ENCODE results near the gene SCEL. TPM values are rescaled to one million over a fixed set of nuclear protein-coding genes. Genes with fewer than 3 reads are reported as not detected.

The SCEL gene
- total RNA-seq, 1 donor from 2014 or later = 0.27 TPM

GRCh38 chr13:77580748-77581147 is 45.2 kb downstream of the SCEL start:
- Mint-ChIP-seq H3K27me3 (ENCODE audit: low read depth, unreplicated experiment) (peaks cover 4% of the 10 kb centered on the region), H3K36me3 (ENCODE audit: low read depth, unreplicated experiment) (no peaks in the 10 kb centered on the region), H3K4me3 (ENCODE audit: unreplicated experiment) (no peak overlapping the region), H3K9me3 (ENCODE audit: unreplicated experiment) (peaks cover 2% of the 10 kb centered on the region), H3K27ac (ENCODE audit: unreplicated experiment) (no peak overlapping the region), H3K4me1 (ENCODE audit: low read depth, unreplicated experiment) (no peaks in the 10 kb centered on the region)
- H2AFZ ChIP-seq (ENCODE audit: low read depth, low read length) = no peak overlapping the region
- FAIRE-seq (no peak), DNase-seq (ENCODE audit: low read depth) (no peak)
- H3K4me2 ChIP-seq (ENCODE audit: low read length) = no peak overlapping the region
- no peaks in the 10 kb centered on the region for H3K9me3 ChIP-seq (ENCODE audit: insufficient read depth, low read depth, low read length)
- no peak for TF ChIP-seq CTCF (IDR thresholded peaks at IDR 0.05; ENCODE audit: insufficient read depth, low read depth, low read length)
- no peak for TF ChIP-seq EZH2 (IDR thresholded peaks at IDR 0.05; ENCODE audit: insufficient read depth, low read length)
- H4K20me1 ChIP-seq (ENCODE audit: insufficient read depth, low read length) = no peaks in the 10 kb centered on the region
- no peaks in the 10 kb centered on the region for H3K79me2 ChIP-seq (ENCODE audit: insufficient read depth, low read length)
- H3K27me3 ChIP-seq (ENCODE audit: insufficient read depth, low read length) = no peaks in the 10 kb centered on the region
- H3K36me3 ChIP-seq (ENCODE audit: insufficient read depth, low read length) = no peaks in the 10 kb centered on the region
- H3K4me1 ChIP-seq (ENCODE audit: insufficient read depth, low read length) = no peaks in the 10 kb centered on the region
- H3K4me3 ChIP-seq (ENCODE audit: insufficient read depth, low read depth, low read length) = no peak overlapping the region
- H3K27ac ChIP-seq (ENCODE audit: low read depth, low read length) = no peak overlapping the region
- H3K9ac ChIP-seq (ENCODE audit: low read length) = no peak overlapping the region

- H3K9ac ChIP-seq (ENCODE audit: low read length) = no peak overlapping the region
- Mint-ChIP-seq H3K27ac (ENCODE audit: unreplicated experiment) (no peak overlapping the region), H3K9me3 (ENCODE audit: unreplicated experiment) (peaks cover 2% of the 10 kb centered on the region), H3K4me1 (ENCODE audit: low read depth, unreplicated experiment) (no peaks in the 10 kb centered on the region), H3K27me3 (ENCODE audit: low read depth, unreplicated experiment) (no peaks in the 10 kb centered on the region), H3K4me3 (ENCODE audit: unreplicated experiment) (no peak overlapping the region), H3K36me3 (ENCODE audit: low read depth, unreplicated experiment) (no peaks in the 10 kb centered on the region)
- DNase-seq (ENCODE audit: low read depth) = no peak
- no peak overlapping the region for H3K4me3 ChIP-seq (ENCODE audit: insufficient read depth, low read depth, low read length)
- H3K36me3 ChIP-seq (ENCODE audit: insufficient read depth, low read length) = no peaks in the 10 kb centered on the region
- TF ChIP-seq EZH2 (IDR thresholded peaks at IDR 0.05; ENCODE audit: insufficient read depth, low read length) (no peak), CTCF (IDR thresholded peaks at IDR 0.05; ENCODE audit: insufficient read depth, low read depth, low read length) (no peak)
- H3K4me2 ChIP-seq (ENCODE audit: low read length) = peak overlapping the region; percentile 24
- H3K4me1 ChIP-seq (ENCODE audit: insufficient read depth, low read length) = no peaks in the 10 kb centered on the region
- H2AFZ ChIP-seq (ENCODE audit: low read depth, low read length) = peak overlapping the region; percentile 27
- H3K9me3 ChIP-seq (ENCODE audit: insufficient read depth, low read depth, low read length) = no peaks in the 10 kb centered on the region
- no peaks in the 10 kb centered on the region for H4K20me1 ChIP-seq (ENCODE audit: insufficient read depth, low read length)
- H3K27ac ChIP-seq (ENCODE audit: low read depth, low read length) = no peak overlapping the region
- no peak for FAIRE-seq
- H3K79me2 ChIP-seq (ENCODE audit: insufficient read depth, low read length) = no peaks in the 10 kb centered on the region
- no peaks in the 10 kb centered on the region for H3K27me3 ChIP-seq (ENCODE audit: insufficient read depth, low read length)
Observed at GRCh38 chr13:77583581-77583980, 48.1 kb downstream of the SCEL start.

GRCh38 chr13:77584106-77584505 is 48.6 kb downstream of the SCEL start:
- Histone ChIP-seq H4K20me1 (ENCODE audit: insufficient read depth, low read length) (no peaks in the 10 kb centered on the region), H3K4me1 (ENCODE audit: insufficient read depth, low read length) (no peaks in the 10 kb centered on the region), H3K27ac (ENCODE audit: low read depth, low read length) (no peak overlapping the region), H3K36me3 (ENCODE audit: insufficient read depth, low read length) (no peaks in the 10 kb centered on the region), H3K9ac (ENCODE audit: low read length) (no peak overlapping the region), H2AFZ (ENCODE audit: low read depth, low read length) (peak overlapping the region; percentile 27), H3K9me3 (ENCODE audit: insufficient read depth, low read depth, low read length) (no peaks in the 10 kb centered on the region), H3K79me2 (ENCODE audit: insufficient read depth, low read length) (no peaks in the 10 kb centered on the region), H3K27me3 (ENCODE audit: insufficient read depth, low read length) (no peaks in the 10 kb centered on the region), H3K4me2 (ENCODE audit: low read length) (peak overlapping the region; percentile 24), H3K4me3 (ENCODE audit: insufficient read depth, low read depth, low read length) (no peak overlapping the region)
- no peaks in the 10 kb centered on the region for H3K36me3 Mint-ChIP-seq (ENCODE audit: low read depth, unreplicated experiment)
- H3K27ac Mint-ChIP-seq (ENCODE audit: unreplicated experiment) = no peak overlapping the region
- no peaks in the 10 kb centered on the region for H3K4me1 Mint-ChIP-seq (ENCODE audit: low read depth, unreplicated experiment)
- no peak for TF ChIP-seq CTCF (IDR thresholded peaks at IDR 0.05; ENCODE audit: insufficient read depth, low read depth, low read length)
- peaks cover 2% of the 10 kb centered on the region for H3K9me3 Mint-ChIP-seq (ENCODE audit: unreplicated experiment)
- DNase-seq (ENCODE audit: low read depth) (no peak), FAIRE-seq (no peak)
- no peak overlapping the region for H3K4me3 Mint-ChIP-seq (ENCODE audit: unreplicated experiment)
- no peaks in the 10 kb centered on the region for H3K27me3 Mint-ChIP-seq (ENCODE audit: low read depth, unreplicated experiment)
